ENCODE measurements around the gene HTR4.
"Not testable (repeated sequence)": the region's sequence is repeated elsewhere in the genome, so short reads cannot be mapped to it uniquely, and the experiment has no call there.

The HTR4 gene, protein sequence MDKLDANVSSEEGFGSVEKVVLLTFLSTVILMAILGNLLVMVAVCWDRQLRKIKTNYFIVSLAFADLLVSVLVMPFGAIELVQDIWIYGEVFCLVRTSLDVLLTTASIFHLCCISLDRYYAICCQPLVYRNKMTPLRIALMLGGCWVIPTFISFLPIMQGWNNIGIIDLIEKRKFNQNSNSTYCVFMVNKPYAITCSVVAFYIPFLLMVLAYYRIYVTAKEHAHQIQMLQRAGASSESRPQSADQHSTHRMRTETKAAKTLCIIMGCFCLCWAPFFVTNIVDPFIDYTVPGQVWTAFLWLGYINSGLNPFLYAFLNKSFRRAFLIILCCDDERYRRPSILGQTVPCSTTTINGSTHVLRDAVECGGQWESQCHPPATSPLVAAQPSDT

GRCh38 chr5:148653836-148654781 is at the start of gene HTR4:
HTR4 (minus strand) TSS chr5:148654527; CDS start chr5:148637014, 17,513 bp downstream.
- DNase-seq, result no peak

DNA sequence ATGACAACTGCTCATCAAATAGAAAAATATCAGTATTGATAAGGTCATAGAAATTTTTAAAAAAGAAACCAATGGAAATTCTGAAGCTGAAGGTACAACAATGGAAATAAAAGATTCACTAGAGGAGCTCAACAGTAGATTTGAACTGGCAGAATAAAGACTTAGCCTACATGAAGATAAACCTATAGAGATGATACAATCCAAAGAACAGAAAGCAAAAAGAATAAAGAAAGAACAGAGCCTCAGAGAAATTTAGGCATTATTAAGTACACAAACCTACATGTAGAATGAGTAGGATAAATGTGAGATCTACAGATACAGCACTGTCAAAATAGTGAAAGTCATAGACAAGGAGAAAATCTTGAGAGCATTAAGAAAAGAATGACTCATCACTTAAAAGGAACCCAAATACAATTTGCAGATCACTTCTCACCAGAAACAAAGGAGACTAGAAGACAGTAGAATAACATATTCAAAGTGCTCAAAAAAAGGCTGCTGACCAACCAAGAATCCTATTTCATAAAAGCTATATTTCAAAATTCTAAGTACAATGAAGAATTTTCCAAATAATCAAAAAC is 47.8 kb upstream of the HTR4 start:
- DNase-seq, result no peak

DNA sequence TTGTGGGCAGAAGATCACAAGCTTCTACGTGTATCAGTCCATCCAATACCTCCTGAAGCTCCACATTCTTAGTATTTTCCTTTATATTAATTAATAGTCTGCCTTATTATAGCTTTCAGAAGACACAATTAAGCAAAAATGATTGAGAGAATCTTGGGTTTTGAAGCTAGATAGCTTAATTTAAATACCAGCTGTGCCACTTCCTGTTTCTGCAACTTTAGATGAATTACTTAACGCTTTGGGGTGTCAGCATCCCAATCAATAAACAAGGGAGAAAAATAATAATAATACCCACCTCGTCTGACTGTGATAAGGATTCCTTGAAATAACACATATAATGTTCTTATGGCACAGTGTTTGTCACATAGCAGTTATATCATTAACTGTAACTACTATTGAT is 44.7 kb upstream of the HTR4 start:
- no peak for DNase-seq

DNA sequence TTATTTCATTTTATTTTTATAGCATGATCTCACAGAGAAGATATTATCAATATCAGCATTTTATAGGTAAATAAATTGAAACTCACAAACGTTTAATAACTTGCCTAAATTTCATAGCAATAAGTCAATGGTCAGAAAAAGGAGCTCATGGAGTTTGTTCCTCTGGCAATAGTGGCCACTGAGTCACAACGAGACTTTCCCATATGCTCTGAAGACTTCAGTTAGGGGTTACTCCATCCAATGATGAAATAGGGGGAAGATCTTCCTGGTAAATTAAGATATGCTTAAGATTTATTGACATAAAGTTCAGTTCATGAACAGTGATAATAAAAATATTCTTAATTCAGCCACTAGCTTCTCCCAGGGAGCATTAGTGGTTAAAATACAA is 43.5 kb upstream of the HTR4 start:
- no peak for DNase-seq

GRCh38 chr5:148697180-148697808 is 43.0 kb upstream of the HTR4 start:
- no peak for DNase-seq

DNA sequence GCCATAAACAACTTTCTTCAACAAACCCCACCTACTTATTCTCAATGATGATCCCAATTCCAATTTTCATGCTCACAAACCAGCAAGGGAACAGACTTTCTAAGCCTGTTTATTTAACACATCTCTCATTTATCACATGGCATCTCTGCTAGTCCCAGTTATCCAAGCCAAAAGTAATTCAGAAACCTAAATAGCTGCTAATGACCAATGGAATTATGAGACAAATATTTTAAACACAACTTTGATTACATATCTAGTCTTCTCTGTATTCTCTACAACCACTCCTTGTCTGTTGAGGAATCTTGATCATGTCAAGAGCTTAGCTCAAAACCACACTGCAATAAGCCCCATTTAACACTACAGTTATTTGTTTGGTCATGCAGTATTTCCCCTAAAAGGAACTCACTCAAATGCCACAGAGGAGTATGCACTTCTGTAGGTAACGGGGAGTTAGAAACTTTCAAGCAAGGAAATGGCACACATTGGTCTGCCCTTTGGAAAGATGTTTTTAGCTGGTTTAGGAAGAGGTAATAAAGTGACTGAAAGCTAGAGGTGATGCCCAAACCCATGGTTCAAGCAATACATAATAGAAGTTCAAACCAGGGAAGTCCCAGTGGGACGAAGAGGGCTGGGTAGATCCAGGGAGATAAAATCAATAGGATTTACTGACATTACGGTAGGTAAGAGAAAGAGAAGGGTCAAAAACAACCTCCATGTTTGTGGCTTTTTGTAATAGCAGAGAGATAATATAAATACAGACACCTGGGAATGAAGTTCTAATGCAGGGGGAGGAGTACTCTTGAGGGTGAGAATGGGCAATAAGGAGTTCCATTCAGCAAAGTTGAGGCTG is 42.1 kb upstream of the HTR4 start:
- DNase-seq, result no peak

- DNase-seq, result no peak
Measured at GRCh38 chr5:148690945-148691344, 36.6 kb upstream of the HTR4 start.

- DNase-seq, result no peak
Measured at GRCh38 chr5:148688787-148689186, 34.5 kb upstream of the HTR4 start.

DNA sequence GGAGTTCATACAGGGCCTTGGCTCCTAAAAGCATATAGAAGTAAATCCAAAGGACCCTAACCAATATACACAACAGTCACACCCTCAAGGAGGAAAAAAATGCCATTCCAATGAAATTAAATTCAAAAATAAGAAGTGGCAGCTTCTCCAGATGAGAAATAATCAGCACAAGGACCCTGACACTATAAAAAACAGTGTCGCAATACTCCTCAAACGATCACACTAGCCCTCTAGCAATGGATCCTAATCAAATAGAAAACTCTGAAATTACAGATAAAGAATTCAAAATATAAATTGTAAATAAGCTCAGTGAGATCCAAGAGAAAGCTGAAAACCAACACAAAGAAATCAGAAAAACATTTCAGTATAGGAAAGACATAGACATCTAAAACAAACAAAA is 33.5 kb upstream of the HTR4 start:
- DNase-seq, result no peak

- DNase-seq, result peak; percentile 2
Measured at GRCh38 chr5:148687427-148687826, 33.1 kb upstream of the HTR4 start.

DNA sequence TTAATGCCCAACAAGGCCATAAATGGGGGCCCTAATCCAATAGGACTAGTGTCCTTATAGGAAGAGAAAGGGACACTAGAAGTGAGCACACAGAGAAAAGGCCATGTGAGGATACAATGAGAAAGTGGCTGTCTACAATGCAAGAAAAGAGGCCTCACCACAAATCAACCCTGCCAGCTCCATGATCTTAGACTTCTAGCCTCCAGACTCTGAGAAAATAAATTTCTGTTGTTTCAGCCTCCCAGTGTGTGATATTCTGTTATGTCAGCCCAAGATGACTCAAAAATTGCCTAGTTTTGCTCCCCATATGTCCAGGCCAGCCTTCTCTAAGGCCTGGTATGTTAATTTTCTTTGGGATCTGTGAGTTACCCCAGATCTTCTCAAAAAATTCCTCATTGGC is 32.3 kb upstream of the HTR4 start:
- no peak for DNase-seq

- DNase-seq, result no peak
Measured at GRCh38 chr5:148685520-148686134, 31.3 kb upstream of the HTR4 start.

DNA sequence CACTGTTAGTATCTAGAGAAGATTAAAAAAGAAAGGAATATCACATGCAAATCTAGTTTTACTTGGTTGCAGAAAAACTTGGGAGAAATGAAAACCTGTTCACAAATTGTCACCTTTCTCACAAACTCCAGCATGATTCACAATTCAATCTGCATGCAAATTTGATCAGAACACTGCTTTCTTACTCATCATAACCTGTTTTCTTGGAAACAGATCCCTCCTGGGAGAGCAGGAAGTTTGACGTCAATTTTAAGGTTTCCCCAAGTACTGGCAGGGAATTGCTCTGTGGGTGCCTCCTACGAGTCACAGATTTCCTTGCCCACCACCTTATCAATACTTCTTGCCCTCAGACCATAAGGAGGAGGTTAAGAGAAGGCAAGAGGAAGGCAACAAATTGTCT is 30.2 kb upstream of the HTR4 start:
- no peak for DNase-seq

- DNase-seq, result no peak
Measured at GRCh38 chr5:148683651-148684050, 29.3 kb upstream of the HTR4 start.

DNA sequence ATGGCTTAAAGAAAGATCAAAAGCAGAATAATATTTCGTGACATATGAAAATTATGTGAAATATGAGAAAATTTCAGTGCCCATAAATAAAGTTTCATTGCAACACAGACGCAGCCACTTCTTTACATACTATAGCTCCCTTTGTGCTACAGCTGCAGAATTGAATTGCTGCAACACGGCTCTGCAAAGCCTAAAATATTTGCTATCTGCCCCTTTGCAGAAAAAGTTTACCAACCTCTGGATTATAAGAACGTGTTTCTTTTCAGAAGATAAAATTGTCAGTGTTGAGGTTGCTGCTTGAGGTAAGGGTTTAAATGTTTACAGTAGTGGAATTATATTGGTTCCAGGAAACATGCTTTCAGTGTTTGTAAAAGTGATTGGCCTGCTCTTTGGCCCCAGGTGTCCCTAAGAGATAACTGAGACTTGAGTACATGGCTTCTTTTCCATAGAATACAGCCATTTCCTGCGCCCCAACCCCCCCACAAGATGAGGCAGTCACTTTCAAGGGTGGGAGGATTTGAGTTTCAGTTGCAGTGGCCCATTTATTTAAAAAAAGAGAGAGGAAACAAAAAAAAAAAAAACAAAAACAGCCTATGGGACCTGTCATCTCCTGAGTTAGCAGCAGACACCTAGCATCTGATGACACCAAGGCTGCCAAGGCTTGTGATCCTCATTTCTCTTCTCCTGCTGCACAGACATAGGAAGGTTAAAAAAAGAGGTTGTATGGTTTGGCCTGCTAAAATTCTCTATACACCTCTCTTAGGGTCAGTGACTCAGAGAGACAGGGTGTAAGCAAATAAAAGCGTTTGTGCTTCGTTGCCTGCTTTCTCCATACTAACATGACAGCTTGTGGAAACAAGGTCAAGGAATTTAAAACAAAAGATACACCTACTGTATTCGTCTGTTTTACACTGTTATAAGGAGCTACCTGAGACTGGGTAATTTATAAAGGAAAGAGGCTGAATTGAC is 28.0 kb upstream of the HTR4 start:
- DNase-seq, result no peak

DNA sequence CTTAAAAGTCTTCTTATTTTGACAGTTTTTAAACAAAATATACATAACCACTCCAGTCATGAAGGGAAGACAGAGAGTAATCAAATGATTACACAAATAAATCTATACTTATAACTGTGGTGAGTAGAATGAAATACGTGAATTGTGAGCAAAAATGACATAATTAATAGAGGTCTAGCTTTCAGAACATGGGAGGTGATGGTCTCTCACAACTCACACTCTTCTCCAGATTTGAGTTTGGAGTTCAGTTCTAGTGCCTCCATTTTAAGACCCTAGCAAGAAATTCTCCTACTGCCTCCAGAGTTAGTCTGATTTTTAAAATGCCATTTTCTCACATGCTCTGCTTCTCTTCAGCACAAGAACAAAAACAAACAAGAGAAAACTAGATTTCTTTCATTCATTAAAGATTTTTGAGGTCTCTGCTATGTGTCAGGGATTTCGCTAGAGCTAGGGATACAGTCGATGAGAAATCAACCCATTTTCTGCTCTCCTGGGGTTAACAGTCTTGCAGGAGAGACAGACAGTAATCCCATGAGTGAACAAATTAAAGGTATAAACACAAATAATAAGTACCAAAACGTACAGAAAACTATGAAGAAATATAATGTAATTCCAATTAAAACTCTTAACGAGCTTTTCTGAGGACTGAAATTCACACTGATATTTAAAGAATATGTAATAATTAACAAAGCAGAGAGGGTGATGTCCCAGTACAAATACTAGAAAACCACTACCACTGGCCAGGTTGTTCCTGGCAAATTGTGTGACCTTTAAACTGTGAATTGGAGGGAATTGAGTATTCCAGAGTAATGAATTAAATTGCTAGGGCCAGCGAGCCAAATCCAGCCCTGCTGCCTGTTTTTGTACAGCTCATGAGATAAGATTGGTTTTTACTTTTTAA is 27.1 kb upstream of the HTR4 start:
- DNase-seq, result no peak

GRCh38 chr5:148673704-148674103 is 19.4 kb upstream of the HTR4 start:
- not testable (repeated sequence) for DNase-seq

GRCh38 chr5:148666353-148666752 is 12.0 kb upstream of the HTR4 start:
- DNase-seq, result no peak

DNA sequence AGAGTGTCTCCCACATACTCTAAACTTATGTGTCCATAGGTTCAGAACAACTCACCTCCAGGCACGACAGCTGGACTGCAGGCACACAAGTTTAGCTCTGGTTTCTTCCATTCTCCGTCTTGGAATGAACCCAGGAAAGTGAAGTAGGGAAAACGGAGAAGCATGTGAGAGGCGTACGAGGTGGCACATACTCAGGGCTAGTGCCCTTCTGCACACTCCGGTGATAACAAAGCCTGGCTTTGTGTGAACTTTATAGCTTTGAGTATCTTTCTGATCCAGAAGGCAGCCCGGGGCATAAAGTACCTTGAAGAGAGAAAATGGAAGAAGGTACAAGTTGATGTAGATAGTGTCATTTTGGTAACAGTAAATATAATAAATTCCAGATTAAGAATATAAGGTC is 11.1 kb upstream of the HTR4 start:
- DNase-seq, result no peak

Measured in NCI-H1694 (cell line).